HEK293T (cell line): ENCODE measurements around the gene PHC2.

Experiments used
- ARNT ChIP-seq: fragments of 450-650 bp; IDR thresholded peaks from 2 replicates; pipeline ENCODE4 v1.6.1; 2017; ENCODE audit warnings: mild to moderate bottlenecking
- FOXA1 ChIP-seq: fragments of 450-650 bp; IDR thresholded peaks from 2 replicates; pipeline ENCODE4 v1.6.1; 2016; ENCODE audit warnings: mild to moderate bottlenecking
- FOXK2 ChIP-seq: fragments of 450-650 bp; IDR thresholded peaks from 2 replicates; pipeline ENCODE4 v1.6.1; 2016; ENCODE audit warnings: mild to moderate bottlenecking
- FOXM1 ChIP-seq: fragments of 450-650 bp; IDR thresholded peaks from 2 replicates; pipeline ENCODE4 v1.6.1; 2017; ENCODE audit warnings: mild to moderate bottlenecking, borderline replicate concordance
- HDGF ChIP-seq: fragments of 450-650 bp; IDR thresholded peaks from 2 replicates; pipeline ENCODE4 v1.6.1; 2017; ENCODE audit warnings: antibody characterized with exemption, borderline replicate concordance
- L3MBTL2 ChIP-seq: fragments of 450-650 bp; conservative IDR thresholded peaks from 2 replicates; pipeline ENCODE4 v1.6.1; 2016; ENCODE audit warnings: mild to moderate bottlenecking
- NFRKB ChIP-seq: fragments of 450-650 bp; IDR thresholded peaks from 2 replicates; pipeline ENCODE4 v1.6.1; 2016; ENCODE audit warnings: mild to moderate bottlenecking, moderate library complexity
- PKNOX1 ChIP-seq: fragments of 450-650 bp; IDR thresholded peaks from 2 replicates; pipeline ENCODE4 v1.6.1; 2016
- SP1 ChIP-seq: fragments of 450-650 bp; IDR thresholded peaks from 2 replicates; pipeline ENCODE4 v1.6.1; 2017
- SUZ12 ChIP-seq: fragments of 450-650 bp; IDR thresholded peaks from 2 replicates; pipeline ENCODE4 v1.6.1; 2016; ENCODE audit warnings: mild to moderate bottlenecking
- TARDBP ChIP-seq: fragments of 450-650 bp; IDR thresholded peaks from 2 replicates; pipeline ENCODE4 v1.6.1; 2016
- ZNF384 ChIP-seq: fragments of 450-650 bp; IDR thresholded peaks from 2 replicates; pipeline ENCODE4 v1.6.1; 2016

GRCh38 chr1:33443705-33444180 is 12.8 kb upstream of the PHC2 start:
- TF ChIP-seq L3MBTL2 (no peak), FOXM1 (no peak), SP1 (no peak), TARDBP (no peak), FOXA1 (no peak), ZNF384 (no peak), HDGF (no peak), FOXK2 (no peak), PKNOX1 (peak; percentile 46; the same call in 1 of the 2 replicates), SUZ12 (no peak), NFRKB (no peak), ARNT (no peak)
